GM12891 (cell line): Measurements from ENCODE around the gene NDUFB8.

Experiments used
- PAX5 ChIP-seq: IDR thresholded peaks from 2 replicates; pipeline ENCODE4 v1.6.1; 2011; ENCODE audit warnings: low read length, moderate library complexity, mild to moderate bottlenecking; ENCODE audit not compliant: insufficient read depth, severe bottlenecking
- POLR2A ChIP-seq: IDR thresholded peaks from 2 replicates; pipeline ENCODE4 v1.6.1; 2011; ENCODE audit warnings: low read depth, low read length, control low read depth
- POLR2AphosphoS5 ChIP-seq: IDR thresholded peaks from 2 replicates; pipeline ENCODE4 v1.6.1; 2011; ENCODE audit warnings: low read depth, low read length, control low read depth
- POU2F2 ChIP-seq: IDR thresholded peaks from 2 replicates; pipeline ENCODE4 v1.6.1; 2011; ENCODE audit warnings: low read depth, mild to moderate bottlenecking, control low read depth, low read length, moderate library complexity
- SPI1 ChIP-seq: IDR thresholded peaks from 2 replicates; pipeline ENCODE4 v1.6.1; 2011; ENCODE audit warnings: low read depth, low read length, control low read depth
- TAF1 ChIP-seq: IDR thresholded peaks from 2 replicates; pipeline ENCODE4 v1.6.1; 2011; ENCODE audit warnings: low read depth, low read length, control low read depth

DNA sequence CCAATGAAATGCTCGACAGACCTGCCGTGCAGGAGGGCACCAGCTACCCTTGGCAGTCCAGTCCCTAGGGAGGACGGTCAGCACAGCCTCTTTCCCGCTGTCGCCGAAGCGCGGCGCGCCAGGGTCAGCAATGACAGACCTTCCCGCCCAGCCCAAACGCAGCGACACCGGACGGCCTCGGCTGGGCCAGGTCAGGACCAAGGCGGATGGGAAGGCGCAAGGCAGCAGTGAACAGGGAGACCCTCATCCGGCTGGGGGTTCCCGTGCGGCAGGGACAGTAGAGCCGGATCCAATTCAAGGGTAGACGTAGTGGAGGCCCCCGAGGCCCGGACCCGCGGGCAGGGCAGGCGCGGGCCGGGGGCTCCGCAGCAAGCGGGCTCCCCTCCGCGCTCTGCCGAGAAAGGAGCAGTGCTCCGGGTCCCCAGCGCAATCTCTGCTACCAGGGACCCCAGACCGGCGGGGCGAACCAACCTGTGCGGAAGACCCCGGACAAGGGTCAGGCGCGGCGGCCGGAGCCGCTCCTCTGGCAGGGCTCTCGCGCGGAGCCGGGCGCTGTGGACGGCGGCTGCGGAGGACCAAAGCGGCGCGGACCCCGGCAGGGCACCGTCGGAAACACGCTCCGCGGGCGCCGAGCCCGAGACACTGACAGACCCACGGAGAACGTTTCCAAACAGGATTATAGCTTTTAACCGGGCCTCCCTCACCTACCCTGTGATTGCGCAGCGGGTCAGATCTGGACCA lies 10.2 kb downstream of the NDUFB8 start, which contains the start of gene SEC31B:
- TF ChIP-seq TAF1, result no peak
- no peak for TF ChIP-seq POLR2A
- TF ChIP-seq POLR2AphosphoS5, result no peak
- no peak for TF ChIP-seq POU2F2
- no peak for TF ChIP-seq SPI1
- no peak for TF ChIP-seq PAX5
